Measurements from ENCODE around the gene CNDP2. TPM values are rescaled to one million over a fixed set of nuclear protein-coding genes. Genes with fewer than 3 reads are reported as not detected.
"Not testable (repeated sequence)": the region's sequence is repeated elsewhere in the genome, so short reads cannot be mapped to it uniquely, and the experiment has no call there.

CNDP2 gene
- total and polyA plus RNA-seq, 2 of the 13 experiments (the other 11 are each of a cell fraction or from before 2014, with no cell fraction given), result 64.7 to 80.8 TPM

- Histone ChIP-seq H3K27me3 (ENCODE audit: control insufficient read depth in 1 of 2, insufficient read depth in 2 of 2, low read length in 2 of 2) (no peaks in the 10 kb centered on the region; a peak in 1 of 5 replicates), H3K4me1 (ENCODE audit: insufficient read depth, low read length) (peaks cover 34% of the 10 kb centered on the region), H3K36me3 (replicated peaks in 1 of 2; ENCODE audit: control insufficient read depth in 1 of 2, insufficient read depth in 2 of 2, low read length in 2 of 2) (peaks cover 12 to 33% of the 10 kb centered on the region in 2 experiments), H3K4me3 (replicated peaks in 1 of 3; ENCODE audit: insufficient read depth in 1 of 3, low read depth in 2 of 3, low read length in 3 of 3) (no peak overlapping the region), H3K79me2 (ENCODE audit: insufficient read depth, low read length) (peaks cover 32% of the 10 kb centered on the region), H3K27ac (ENCODE audit: extremely low read length, insufficient read depth, low read length) (no peak overlapping the region), H2AFZ (ENCODE audit: low read length) (no peak overlapping the region), H3K9ac (ENCODE audit: insufficient read depth, low read depth, low read length) (no peak overlapping the region), H4K20me1 (ENCODE audit: insufficient read depth, low read length) (peaks cover 4% of the 10 kb centered on the region; the same call in 1 of the 2 replicates), H3K9me3 (ENCODE audit: low read length) (no peaks in the 10 kb centered on the region), H3K4me2 (ENCODE audit: low read depth, low read length) (no peak overlapping the region)
- no peak for FAIRE-seq
- POLR2A ChIA-PET, result no interaction called here
- in situ Hi-C loops (cut with HindIII; ENCODE audit: extremely low pct_ligation_motif_present, low pct_unique_long_range_greater_than_20kb), result no loop called here
- DNase-seq (ENCODE audit: low spot score), result no peak
- WGBS (ENCODE audit: low lambda C conversion rate), result 93% methylated on average over 6 of the region's 6 CpGs
- TF ChIP-seq GATAD1 (CRISPR knock-in tag; IDR thresholded peaks at IDR 0.05), result no peak
- TF ChIP-seq HDAC1 (CRISPR knock-in tag; IDR thresholded peaks at IDR 0.05), result no peak
- no peak for TF ChIP-seq TEF (CRISPR knock-in tag; IDR thresholded peaks at IDR 0.05)
- TF ChIP-seq MYC (CRISPR knock-in tag; IDR thresholded peaks at IDR 0.05; ENCODE audit: borderline replicate concordance), result no peak
- intact Hi-C loops (cut with micrococcal nuclease; ENCODE audit: unreplicated experiment), result no loop called here
- CTCF ChIA-PET (ENCODE audit: low intra/inter-chr PET ratio, low total read pairs), result no interaction called here
- no TSS peak for BruUV-seq (replicated peaks)
- no peak for ATAC-seq
These were observed 4.2 kb downstream of the CNDP2 start for GRCh38 chr18:74500372-74500771.

- H3K27me3 ChIP-seq (ENCODE audit: control insufficient read depth in 1 of 2, insufficient read depth in 2 of 2, low read length in 2 of 2); POLR2A ChIA-PET; H4K20me1 ChIP-seq (ENCODE audit: insufficient read depth, low read length); H3K9ac ChIP-seq (ENCODE audit: insufficient read depth, low read depth, low read length); H3K4me2 ChIP-seq (ENCODE audit: low read depth, low read length); BruUV-seq (replicated peaks); H2AFZ ChIP-seq (ENCODE audit: low read length); ATAC-seq; DNase-seq (ENCODE audit: low spot score); in situ Hi-C loops (cut with HindIII; ENCODE audit: extremely low pct_ligation_motif_present, low pct_unique_long_range_greater_than_20kb); intact Hi-C loops (cut with micrococcal nuclease; ENCODE audit: unreplicated experiment); H3K9me3 ChIP-seq (ENCODE audit: low read length); H3K4me3 ChIP-seq (replicated peaks in 1 of 3; ENCODE audit: insufficient read depth in 1 of 3, low read depth in 2 of 3, low read length in 3 of 3); FAIRE-seq; H3K27ac ChIP-seq (ENCODE audit: extremely low read length, insufficient read depth, low read length); CTCF ChIA-PET (ENCODE audit: low intra/inter-chr PET ratio, low total read pairs): not testable (repeated sequence)
- Histone ChIP-seq H3K4me1 (ENCODE audit: insufficient read depth, low read length) (peaks cover 34% of the 10 kb centered on the region), H3K79me2 (ENCODE audit: insufficient read depth, low read length) (peaks cover 32% of the 10 kb centered on the region), H3K36me3 (replicated peaks in 1 of 2; ENCODE audit: control insufficient read depth in 1 of 2, insufficient read depth in 2 of 2, low read length in 2 of 2) (peaks cover 14 to 37% of the 10 kb centered on the region in 2 experiments)
- WGBS (ENCODE audit: low lambda C conversion rate), result 91% methylated on average over 8 of the region's 8 CpGs
These were observed 4.6 kb downstream of the CNDP2 start for GRCh38 chr18:74500774-74501173.

Data from HepG2 (cell line).